ENCODE data around the gene ARPIN.
"Not testable (repeated sequence)": the region's sequence is repeated elsewhere in the genome, so short reads cannot be mapped to it uniquely, and the experiment has no call there.

The ARPIN gene

GRCh38 chr15:89893696-89894447 lies 18.9 kb downstream of the ARPIN start, which contains the start of gene AP3S2:
AP3S2 (minus strand) TSS chr15:89893994; CDS start chr15:89893949, 45 bp downstream.
- no peaks in the 10 kb centered on the region for H3K9me3 ChIP-seq (ENCODE audit: low read depth, low read length)
- peak within 1 kb of the TSS; percentile 97 for H3K4me3 ChIP-seq
- peak within 1 kb of the TSS; percentile 78; the same call in 1 of the 2 replicates for H3K27ac ChIP-seq
- peak; percentile 94 for TF ChIP-seq POLR2AphosphoS5 (IDR thresholded peaks at IDR 0.05; ENCODE audit: borderline replicate concordance, low read depth, low read length)
- peak; percentile 84 for TF ChIP-seq FOXP2 (optimal IDR thresholded peaks at IDR 0.05; ENCODE audit: control extremely low read depth, extremely low read length, insufficient read depth)
- TF ChIP-seq EZH2 (IDR thresholded peaks at IDR 0.05) = no peak
- H3K9ac ChIP-seq (ENCODE audit: insufficient read length) = peak within 1 kb of the TSS; percentile 94
- peak; percentile 56 for DNase-seq (ENCODE audit: low read depth, low spot score)
- peaks cover 3% of the 10 kb centered on the region for H3K36me3 ChIP-seq (ENCODE audit: insufficient read depth, low read length)

- peak overlapping the region; percentile 97 for H3K4me3 ChIP-seq
- H3K9ac ChIP-seq (ENCODE audit: insufficient read length) = peak overlapping the region; percentile 94
- H3K27ac ChIP-seq = peak overlapping the region; percentile 78; the same call in 1 of the 2 replicates
- H3K36me3 ChIP-seq (ENCODE audit: insufficient read depth, low read length) = peaks cover 11% of the 10 kb centered on the region
- TF ChIP-seq POLR2AphosphoS5 (IDR thresholded peaks at IDR 0.05; ENCODE audit: borderline replicate concordance, low read depth, low read length) (no peak), EZH2 (IDR thresholded peaks at IDR 0.05) (no peak), FOXP2 (optimal IDR thresholded peaks at IDR 0.05; ENCODE audit: control extremely low read depth, extremely low read length, insufficient read depth) (no peak)
- no peaks in the 10 kb centered on the region for H3K9me3 ChIP-seq (ENCODE audit: low read depth, low read length)
- no peak for DNase-seq (ENCODE audit: low read depth, low spot score)
These were observed 19.7 kb downstream of the ARPIN start for GRCh38 chr15:89893027-89893426.

- Histone ChIP-seq H3K36me3 (ENCODE audit: insufficient read depth, low read length) (peaks cover 33% of the 10 kb centered on the region), H3K9me3 (ENCODE audit: low read depth, low read length) (no peaks in the 10 kb centered on the region), H3K27ac (no peak overlapping the region), H3K4me3 (no peak overlapping the region), H3K9ac (ENCODE audit: insufficient read length) (no peak overlapping the region)
- no peak for TF ChIP-seq FOXP2 (optimal IDR thresholded peaks at IDR 0.05; ENCODE audit: control extremely low read depth, extremely low read length, insufficient read depth)
- TF ChIP-seq POLR2AphosphoS5 (IDR thresholded peaks at IDR 0.05; ENCODE audit: borderline replicate concordance, low read depth, low read length) = no peak
- no peak for TF ChIP-seq EZH2 (IDR thresholded peaks at IDR 0.05)
- no peak for DNase-seq (ENCODE audit: low read depth, low spot score)
These were observed 24.4 kb downstream of the ARPIN start for GRCh38 chr15:89888214-89888804.

GRCh38 chr15:89885611-89886010 lies 27.1 kb downstream of the ARPIN start:
- Histone ChIP-seq H3K9ac (ENCODE audit: insufficient read length) (no peak overlapping the region), H3K9me3 (ENCODE audit: low read depth, low read length) (no peaks in the 10 kb centered on the region), H3K4me3 (no peak overlapping the region), H3K27ac (no peak overlapping the region), H3K36me3 (ENCODE audit: insufficient read depth, low read length) (peaks cover 36% of the 10 kb centered on the region)
- TF ChIP-seq POLR2AphosphoS5 (IDR thresholded peaks at IDR 0.05; ENCODE audit: borderline replicate concordance, low read depth, low read length) (no peak), EZH2 (IDR thresholded peaks at IDR 0.05) (no peak), FOXP2 (optimal IDR thresholded peaks at IDR 0.05; ENCODE audit: control extremely low read depth, extremely low read length, insufficient read depth) (no peak)
- no peak for DNase-seq (ENCODE audit: low read depth, low spot score)

GRCh38 chr15:89885179-89885578 lies 27.6 kb downstream of the ARPIN start:
- not testable (repeated sequence) for H3K4me3 ChIP-seq; H3K9me3 ChIP-seq (ENCODE audit: low read depth, low read length); H3K27ac ChIP-seq; DNase-seq (ENCODE audit: low read depth, low spot score); H3K9ac ChIP-seq (ENCODE audit: insufficient read length)
- peaks cover 36% of the 10 kb centered on the region for H3K36me3 ChIP-seq (ENCODE audit: insufficient read depth, low read length)

- no peak for TF ChIP-seq POLR2AphosphoS5 (IDR thresholded peaks at IDR 0.05; ENCODE audit: borderline replicate concordance, low read depth, low read length)
- TF ChIP-seq FOXP2 (optimal IDR thresholded peaks at IDR 0.05; ENCODE audit: control extremely low read depth, extremely low read length, insufficient read depth) = no peak
These were observed 29.2 kb downstream of the ARPIN start for GRCh38 chr15:89883518-89883917.

GRCh38 chr15:89880727-89881126 lies 32.0 kb downstream of the ARPIN start:
- Histone ChIP-seq H3K4me3 (no peak overlapping the region), H3K36me3 (ENCODE audit: insufficient read depth, low read length) (peaks cover 23% of the 10 kb centered on the region), H3K9me3 (ENCODE audit: low read depth, low read length) (no peaks in the 10 kb centered on the region), H3K9ac (ENCODE audit: insufficient read length) (no peak overlapping the region), H3K27ac (no peak overlapping the region)
- no peak for TF ChIP-seq EZH2 (IDR thresholded peaks at IDR 0.05)
- TF ChIP-seq POLR2AphosphoS5 (IDR thresholded peaks at IDR 0.05; ENCODE audit: borderline replicate concordance, low read depth, low read length) = no peak
- TF ChIP-seq FOXP2 (optimal IDR thresholded peaks at IDR 0.05; ENCODE audit: control extremely low read depth, extremely low read length, insufficient read depth) = no peak
- DNase-seq (ENCODE audit: low read depth, low spot score) = no peak

More at GRCh38 chr15:89883518-89883917, 29.2 kb downstream of the ARPIN start:
- Histone ChIP-seq H3K9me3 (ENCODE audit: low read depth, low read length) (no peaks in the 10 kb centered on the region), H3K4me3 (no peak overlapping the region), H3K27ac (no peak overlapping the region), H3K9ac (ENCODE audit: insufficient read length) (no peak overlapping the region), H3K36me3 (ENCODE audit: insufficient read depth, low read length) (peaks cover 30% of the 10 kb centered on the region)
- DNase-seq (ENCODE audit: low read depth, low spot score) = no peak

- Histone ChIP-seq H3K4me3 (no peak overlapping the region), H3K9me3 (ENCODE audit: low read depth, low read length) (no peaks in the 10 kb centered on the region), H3K36me3 (ENCODE audit: insufficient read depth, low read length) (peaks cover 20% of the 10 kb centered on the region), H3K9ac (ENCODE audit: insufficient read length) (no peak overlapping the region), H3K27ac (no peak overlapping the region)
- no peak for TF ChIP-seq EZH2 (IDR thresholded peaks at IDR 0.05)
- no peak for TF ChIP-seq FOXP2 (optimal IDR thresholded peaks at IDR 0.05; ENCODE audit: control extremely low read depth, extremely low read length, insufficient read depth)
- TF ChIP-seq POLR2AphosphoS5 (IDR thresholded peaks at IDR 0.05; ENCODE audit: borderline replicate concordance, low read depth, low read length) = no peak
- DNase-seq (ENCODE audit: low read depth, low spot score) = no peak
These were observed 34.4 kb downstream of the ARPIN start for GRCh38 chr15:89878323-89878722.

All from SK-N-MC (cell line).